Activated CD8-positive, alpha-beta memory T cell treated with anti-CD3 and anti-CD28 coated beads for 24 hours (primary cell): Measurements from ENCODE around the gene SLC35A2.

ENCODE experiments used
- DNase-seq: peaks from one replicate; pipeline ENCODE4 v3.0.0-alpha.2; 2020

Gene SLC35A2

DNA sequence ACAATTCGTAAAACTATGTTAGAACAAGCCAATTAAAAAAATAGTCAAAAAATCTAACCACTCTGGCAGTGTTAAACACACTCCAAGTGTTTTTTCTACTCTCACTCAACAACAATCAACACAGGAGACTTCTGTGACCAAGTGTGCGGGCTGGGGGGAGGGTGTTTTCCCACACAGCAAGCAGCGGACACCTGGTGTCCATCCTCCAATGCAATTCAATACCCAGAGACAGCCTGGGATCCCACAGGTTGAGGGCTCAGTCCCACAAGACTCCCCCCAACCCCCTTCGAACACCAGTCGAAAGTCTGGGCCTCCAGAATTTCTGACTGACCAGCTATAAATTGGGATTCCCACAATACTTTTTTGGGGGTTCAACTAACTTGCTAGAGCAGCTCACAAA is 15.7 kb upstream of the SLC35A2 start:
- no peak for DNase-seq

- DNase-seq, result no peak
Measured at GRCh38 chrX:48924270-48924669, 12.8 kb upstream of the SLC35A2 start.

GRCh38 chrX:48923771-48924170 is 12.3 kb upstream of the SLC35A2 start:
- DNase-seq, result no peak

GRCh38 chrX:48920718-48921104 is 9.3 kb upstream of the SLC35A2 start:
- DNase-seq, result no peak

GRCh38 chrX:48919947-48920717 is 8.7 kb upstream of the SLC35A2 start:
- DNase-seq, result peak; percentile 67

GRCh38 chrX:48919360-48919841 is 8.0 kb upstream of the SLC35A2 start:
- no peak for DNase-seq

- peak; percentile 90 for DNase-seq
Measured at GRCh38 chrX:48918643-48919340, 7.3 kb upstream of the SLC35A2 start, which contains the start of gene PIM2. Gene PIM2 (minus strand): TSS chrX:48919024. CDS start chrX:48918834, 190 bp downstream.

DNA sequence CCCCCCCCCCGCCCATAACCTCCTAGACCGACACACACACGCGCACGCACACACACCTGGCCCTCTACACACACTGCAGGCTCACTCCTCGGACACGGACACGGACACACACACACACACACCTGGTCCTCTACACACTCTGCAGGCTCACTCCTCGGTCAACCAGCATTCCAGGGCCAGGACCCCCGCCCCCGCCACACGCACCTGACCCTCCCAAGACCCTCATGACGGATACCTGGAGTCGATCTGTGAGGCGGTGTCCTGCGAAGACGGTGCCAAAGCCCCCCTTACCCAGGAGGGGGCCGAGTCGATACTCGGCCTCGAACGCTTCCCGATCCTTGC is 6.8 kb upstream of the SLC35A2 start:
- DNase-seq, result peak; percentile 67

DNA sequence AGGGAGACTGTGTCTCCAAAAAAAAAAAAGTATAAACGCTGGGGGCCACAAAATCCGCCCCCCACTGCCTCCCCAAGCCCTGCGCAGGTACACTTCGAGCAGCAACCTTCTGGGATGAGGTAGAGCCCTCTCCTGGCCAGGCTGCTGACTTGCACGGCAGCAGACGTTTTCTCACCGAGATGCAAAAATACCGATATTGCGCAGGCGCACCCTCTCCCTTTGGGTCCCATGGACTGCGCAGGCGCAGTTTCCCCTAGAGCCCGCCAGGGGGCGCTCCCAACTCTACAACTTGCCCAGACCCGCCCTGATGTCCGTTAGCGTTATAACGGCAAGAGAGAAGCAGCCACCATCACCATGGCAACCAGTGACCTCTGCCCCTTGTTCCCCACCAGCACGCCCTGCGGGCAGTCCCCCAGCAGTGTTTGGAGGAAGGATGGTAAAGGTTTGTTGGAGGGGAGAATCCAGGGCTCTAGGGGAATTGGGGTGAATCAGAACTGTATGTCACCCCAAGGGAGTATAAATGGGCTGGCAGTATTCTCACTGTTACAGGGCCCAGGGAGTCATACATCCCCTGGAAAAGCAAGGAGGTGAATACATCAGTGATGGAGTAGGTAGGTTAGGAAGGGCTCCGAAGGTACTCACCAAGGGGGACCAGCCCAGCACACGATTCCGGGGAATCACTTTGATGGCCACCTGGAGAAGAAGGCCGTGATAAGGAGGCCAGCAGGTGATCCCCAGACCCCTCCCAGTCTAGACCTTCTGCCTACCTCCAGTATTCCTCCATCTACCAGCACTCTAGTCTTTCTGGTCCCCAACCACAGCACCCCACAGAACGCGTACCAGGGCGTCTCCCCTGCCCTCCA is 5.9 kb upstream of the SLC35A2 start:
- DNase-seq, result peak; percentile 95

DNA sequence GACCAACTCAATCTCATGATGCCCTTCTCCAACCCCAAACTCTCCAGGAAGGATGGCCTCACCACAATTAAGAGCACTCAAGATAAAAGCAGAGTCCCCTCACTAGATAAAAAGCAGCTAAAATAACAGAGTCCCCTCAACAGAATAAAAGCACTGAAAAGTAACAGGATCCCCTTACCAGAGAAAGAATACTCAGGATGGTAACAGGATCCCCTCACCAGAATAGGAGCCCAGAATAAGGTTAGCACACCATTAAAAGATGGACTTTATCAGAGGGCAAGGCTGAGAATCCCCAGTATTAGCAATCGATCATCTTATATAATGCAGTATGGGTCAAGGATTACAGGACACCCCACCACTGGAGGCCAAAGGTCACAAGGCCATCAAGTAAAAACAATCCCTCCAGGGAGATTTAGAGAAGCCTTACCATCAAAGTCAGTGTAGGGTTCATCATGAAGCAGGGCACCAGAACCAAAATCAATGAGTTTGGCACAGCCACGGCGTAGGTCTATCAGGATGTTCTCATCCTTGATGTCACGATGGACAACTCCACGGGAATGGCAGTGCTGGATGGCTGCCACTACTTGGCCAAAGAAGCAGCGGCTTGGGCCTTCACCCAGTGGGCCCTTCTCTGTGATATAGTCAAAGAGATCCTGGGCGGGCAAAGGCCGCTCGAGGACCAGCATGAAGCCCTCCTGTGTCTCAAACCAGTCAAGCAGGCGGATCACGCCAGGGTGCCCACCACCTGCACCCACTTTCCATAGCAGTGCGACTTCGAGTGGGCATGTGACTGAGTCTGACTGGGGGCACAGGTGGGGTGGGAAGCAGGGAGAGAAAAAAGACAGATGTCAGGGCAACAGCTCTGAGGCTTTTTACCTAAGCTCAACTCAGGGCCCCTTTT is 3.4 kb upstream of the SLC35A2 start:
- DNase-seq, result no peak

GRCh38 chrX:48913605-48914366 is 2.3 kb upstream of the SLC35A2 start:
- no peak for DNase-seq

DNA sequence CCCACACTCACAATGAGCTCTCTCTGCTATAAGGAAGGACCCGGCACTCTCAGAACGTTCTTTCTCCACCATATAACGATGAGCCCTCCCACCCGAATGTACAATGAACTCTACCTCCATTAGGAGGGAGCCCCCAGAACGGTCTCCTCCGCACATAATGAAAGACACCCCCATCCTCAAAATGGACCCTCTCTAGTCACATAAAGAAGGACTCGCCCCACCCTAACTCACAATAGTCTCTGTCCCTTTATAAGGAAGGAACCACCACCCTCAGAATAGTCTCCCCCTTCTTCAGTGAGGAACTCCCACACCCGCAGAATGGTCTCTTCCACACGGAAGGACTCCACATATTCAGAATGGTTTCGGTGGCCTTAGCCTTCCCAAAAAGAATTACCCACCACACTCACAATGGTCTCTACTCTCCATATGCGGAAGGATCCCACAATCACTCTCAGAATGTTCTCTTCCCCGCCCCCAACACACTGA is 477 bp downstream of the SLC35A2 start:
- DNase-seq, result no peak

- DNase-seq, result no peak
Measured at GRCh38 chrX:48909703-48910294, 1.6 kb downstream of the SLC35A2 start.

- DNase-seq, result no peak
Measured at GRCh38 chrX:48908600-48908999, 2.8 kb downstream of the SLC35A2 start.

- DNase-seq, result no peak
Measured at GRCh38 chrX:48905090-48905790, 6.2 kb downstream of the SLC35A2 start.

DNA sequence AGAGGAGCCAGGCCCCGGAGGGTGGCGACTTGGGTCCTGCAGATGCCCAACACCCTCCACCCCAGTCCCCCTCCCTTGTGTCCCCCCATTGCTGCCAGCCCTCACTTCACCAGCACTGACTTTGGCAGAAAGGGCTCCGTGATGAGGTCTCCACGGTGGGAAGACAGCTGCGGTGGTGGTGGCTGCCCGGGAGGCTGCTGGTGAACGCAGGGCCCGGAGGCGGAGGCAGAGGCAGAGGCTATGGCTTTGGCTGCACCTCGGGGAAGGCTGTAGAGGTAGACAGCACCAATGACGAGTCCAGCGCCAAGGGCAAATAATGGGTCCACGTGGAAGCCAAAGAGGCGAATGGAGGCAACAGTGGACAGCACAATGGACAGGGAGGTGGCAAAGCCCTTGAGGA is 6.8 kb downstream of the SLC35A2 start:
- DNase-seq, result no peak

- DNase-seq, result no peak
Measured at GRCh38 chrX:48904180-48904579, 7.3 kb downstream of the SLC35A2 start.

- no peak for DNase-seq
Measured at GRCh38 chrX:48903290-48903689, 8.2 kb downstream of the SLC35A2 start.

- no peak for DNase-seq
Measured at GRCh38 chrX:48902776-48903175, 8.7 kb downstream of the SLC35A2 start.

- DNase-seq, result no peak
Measured at GRCh38 chrX:48902135-48902534, 9.3 kb downstream of the SLC35A2 start.
